H54 (cell line): ENCODE data around the gene CELF5.
"Not testable (repeated sequence)": the region's sequence is repeated elsewhere in the genome, so short reads cannot be mapped to it uniquely, and the experiment has no call there.

ENCODE experiments used
- DNase-seq: peaks from one replicate; pipeline ENCODE4 v3.0.0; 2011; ENCODE audit warnings: low spot score, mixed read lengths; ENCODE audit not compliant: insufficient read length
- FAIRE-seq: peaks from 3 replicates; lab custom pipeline; 2011; peaks lifted over from hg19 to GRCh38; lab: Jason Lieb, UNC
- POLR2A ChIP-seq: IDR thresholded peaks from 2 replicates; pipeline ENCODE4 v1.6.1; 2011; ENCODE audit warnings: low read depth, mild to moderate bottlenecking, low read length

The CELF5 gene

GRCh38 chr19:3335431-3336350 is 111.2 kb downstream of the CELF5 start:
- DNase-seq (no peak), FAIRE-seq (no peak)
- TF ChIP-seq POLR2A = no peak

- no peak for DNase-seq
- FAIRE-seq = no peak
- TF ChIP-seq POLR2A = no peak
Measured at GRCh38 chr19:3336351-3336679, 111.9 kb downstream of the CELF5 start.

GRCh38 chr19:3336680-3337523 is 112.4 kb downstream of the CELF5 start:
- no peak for TF ChIP-seq POLR2A
- FAIRE-seq (no peak), DNase-seq (no peak)

DNA sequence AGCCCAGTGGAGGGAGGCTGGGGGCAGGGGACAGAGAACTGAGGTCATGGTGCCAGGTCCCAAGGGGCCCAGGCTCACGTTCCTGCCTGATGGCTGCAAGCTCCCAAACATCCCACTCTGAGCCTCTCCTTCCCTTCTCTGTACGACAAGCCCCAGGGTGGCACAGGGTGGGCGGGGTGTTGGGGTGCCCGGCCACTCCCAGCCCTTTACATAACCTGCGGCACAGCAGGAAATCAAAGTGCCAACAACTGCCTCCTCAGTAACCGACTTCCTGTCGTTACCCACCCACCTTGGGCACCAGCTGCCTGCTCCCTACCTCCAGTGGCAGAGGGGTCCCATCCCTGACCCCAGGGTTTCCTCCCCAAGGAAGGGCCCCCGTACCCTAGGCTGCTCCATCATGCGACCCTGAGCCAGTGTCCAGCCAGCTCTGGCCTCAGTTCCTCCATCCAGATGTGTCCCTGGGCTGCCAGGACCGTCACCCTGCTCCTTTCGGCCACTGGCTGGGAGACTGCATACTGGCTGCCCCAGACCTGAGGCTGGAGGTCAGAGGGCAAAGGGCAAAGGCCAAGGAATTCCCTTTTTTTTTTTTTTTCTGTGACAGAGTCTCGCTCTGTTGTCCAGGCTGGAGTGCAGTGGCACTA is 114.2 kb downstream of the CELF5 start:
- FAIRE-seq = no peak
- TF ChIP-seq POLR2A = no peak
- no peak for DNase-seq

DNA sequence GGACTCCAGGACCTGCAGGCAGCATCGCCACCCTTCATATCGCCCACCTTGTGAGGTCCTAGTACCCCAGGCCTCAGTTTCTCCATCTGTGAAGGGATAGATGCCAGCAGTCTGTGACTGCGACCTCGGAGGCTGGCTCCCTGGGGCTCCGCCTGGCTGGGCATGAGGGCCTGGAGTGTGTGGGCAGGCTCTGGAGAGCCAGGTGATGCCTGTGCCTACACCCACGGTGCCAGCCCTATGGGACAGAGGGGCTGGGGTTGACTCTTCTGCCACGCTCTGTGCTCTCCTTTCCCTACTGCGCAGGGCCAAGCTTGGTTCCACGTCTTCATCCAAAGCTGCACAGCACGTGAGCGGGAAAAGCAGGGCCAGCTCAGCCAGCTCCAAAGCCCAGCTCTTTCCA is 115.9 kb downstream of the CELF5 start:
- FAIRE-seq (no peak), DNase-seq (no peak)
- TF ChIP-seq POLR2A = no peak

DNA sequence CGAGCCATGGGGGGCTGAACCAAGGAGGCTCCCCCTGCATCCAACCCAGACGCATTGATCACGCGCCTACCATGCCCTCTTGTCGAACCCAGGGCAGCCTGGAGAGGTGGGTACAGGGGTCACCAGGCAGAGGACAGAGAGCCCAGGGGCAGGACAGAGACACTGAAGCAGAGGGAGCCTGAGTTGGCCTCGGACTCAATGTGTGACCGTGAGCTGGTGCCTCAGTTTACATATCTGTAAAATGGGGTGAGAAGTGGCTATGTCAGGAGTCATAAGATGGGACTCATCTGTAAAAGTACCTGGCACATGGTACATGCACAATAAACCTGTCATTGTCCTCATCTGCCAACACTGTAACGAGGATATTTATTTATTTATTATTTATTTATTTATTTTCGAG is 117.8 kb downstream of the CELF5 start:
- FAIRE-seq (no peak), DNase-seq (no peak)
- TF ChIP-seq POLR2A = no peak

DNA sequence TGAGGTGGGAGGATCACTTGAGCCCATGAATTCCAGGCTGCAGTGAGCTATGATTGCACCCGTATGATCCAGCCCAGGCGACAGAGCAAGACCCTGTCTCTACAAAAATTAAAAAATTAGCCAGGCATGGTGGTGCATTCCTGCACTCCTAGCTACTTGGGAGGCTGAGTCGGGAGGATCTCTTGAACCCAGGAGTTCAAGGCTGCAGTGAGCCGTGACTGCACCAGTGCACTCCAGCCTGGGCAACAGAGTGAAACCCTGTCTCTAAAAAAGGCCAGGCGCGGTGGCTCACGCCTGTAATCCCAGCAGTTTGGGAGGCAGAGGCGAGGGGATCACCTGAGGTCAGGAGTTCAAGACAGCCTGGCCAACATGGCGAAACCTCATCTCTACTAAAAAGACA is 118.5 kb downstream of the CELF5 start:
- not testable (repeated sequence) for DNase-seq, FAIRE-seq

GRCh38 chr19:3343619-3344502 is 119.4 kb downstream of the CELF5 start:
- DNase-seq (peak; percentile 94), FAIRE-seq (peak; percentile 89)
- TF ChIP-seq POLR2A = peak; percentile 56

GRCh38 chr19:3344608-3345598 is 120.4 kb downstream of the CELF5 start:
- no peak for TF ChIP-seq POLR2A
- DNase-seq = no peak
- FAIRE-seq = no peak

GRCh38 chr19:3345850-3346460 is 121.5 kb downstream of the CELF5 start:
- DNase-seq = no peak
- FAIRE-seq = no peak
- no peak for TF ChIP-seq POLR2A
